Neural progenitor cell (in vitro differentiated cells): Measurements from ENCODE around the gene FBXW8.

Experiments
- CTCF ChIP-seq: fragments of 200-600 bp; sonication (generic); IDR thresholded peaks from 2 replicates; pipeline ENCODE4 v1.5.1; 2017; ENCODE audit warnings: antibody characterized with exemption, mild to moderate bottlenecking
- EZH2 ChIP-seq: fragments of 200-600 bp; sonication (generic); IDR thresholded peaks from 2 replicates; pipeline ENCODE4 v1.6.1; 2017; ENCODE audit warnings: antibody characterized with exemption, mild to moderate bottlenecking, moderate library complexity
- EZH2phosphoT487 ChIP-seq: fragments of 200-600 bp; sonication (generic); IDR thresholded peaks from 2 replicates; pipeline ENCODE4 v1.6.1; 2017; ENCODE audit warnings: antibody characterized with exemption

- TF ChIP-seq CTCF: no peak
- no peak for TF ChIP-seq EZH2phosphoT487
- TF ChIP-seq EZH2: no peak
These were observed 58.2 kb downstream of the FBXW8 start for GRCh38 chr12:116968986-116969385.
